Measurements from ENCODE around the gene COPE.

The COPE gene

DNA sequence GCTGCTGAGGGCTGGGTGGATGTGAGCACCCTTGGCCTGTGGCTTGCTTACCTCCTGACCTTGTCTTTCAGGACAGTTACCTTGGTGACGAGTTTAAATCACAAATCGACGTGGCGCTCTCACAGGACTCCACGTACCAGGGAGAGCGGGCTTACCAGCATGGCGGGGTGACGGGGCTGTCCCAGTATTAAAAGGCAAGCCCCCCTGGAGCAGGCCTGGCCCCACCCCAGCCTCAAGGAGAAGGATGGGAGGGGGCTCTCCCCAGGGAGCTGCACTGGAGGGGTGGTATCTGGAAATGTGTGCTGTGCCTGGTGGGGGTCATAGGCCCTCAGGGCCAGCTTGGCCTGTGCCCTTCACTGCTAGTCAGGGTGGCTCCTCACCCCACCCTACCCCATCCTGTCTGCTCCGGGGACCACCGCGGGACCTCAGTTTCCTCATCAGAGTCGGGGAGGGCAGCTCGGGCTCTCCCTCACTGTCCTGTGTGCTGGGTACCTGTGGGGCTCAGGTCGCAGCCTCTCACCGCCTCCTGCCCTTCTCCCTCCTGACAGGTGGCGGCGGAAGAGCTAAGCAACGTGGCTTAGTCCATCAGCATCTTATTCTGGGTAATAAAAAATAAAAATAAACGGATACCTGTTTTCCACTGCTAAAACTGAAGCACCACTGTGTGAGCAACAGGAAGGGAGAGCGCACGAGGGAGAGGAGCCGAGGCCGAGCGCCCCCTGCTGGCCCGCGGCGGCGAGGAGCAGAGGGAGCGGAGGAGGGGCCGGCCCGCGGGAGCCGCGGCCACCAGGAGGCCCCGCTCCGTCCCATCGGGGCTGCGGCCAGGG, 53.0 kb downstream of the COPE start:
- FAIRE-seq, result no peak

DNA sequence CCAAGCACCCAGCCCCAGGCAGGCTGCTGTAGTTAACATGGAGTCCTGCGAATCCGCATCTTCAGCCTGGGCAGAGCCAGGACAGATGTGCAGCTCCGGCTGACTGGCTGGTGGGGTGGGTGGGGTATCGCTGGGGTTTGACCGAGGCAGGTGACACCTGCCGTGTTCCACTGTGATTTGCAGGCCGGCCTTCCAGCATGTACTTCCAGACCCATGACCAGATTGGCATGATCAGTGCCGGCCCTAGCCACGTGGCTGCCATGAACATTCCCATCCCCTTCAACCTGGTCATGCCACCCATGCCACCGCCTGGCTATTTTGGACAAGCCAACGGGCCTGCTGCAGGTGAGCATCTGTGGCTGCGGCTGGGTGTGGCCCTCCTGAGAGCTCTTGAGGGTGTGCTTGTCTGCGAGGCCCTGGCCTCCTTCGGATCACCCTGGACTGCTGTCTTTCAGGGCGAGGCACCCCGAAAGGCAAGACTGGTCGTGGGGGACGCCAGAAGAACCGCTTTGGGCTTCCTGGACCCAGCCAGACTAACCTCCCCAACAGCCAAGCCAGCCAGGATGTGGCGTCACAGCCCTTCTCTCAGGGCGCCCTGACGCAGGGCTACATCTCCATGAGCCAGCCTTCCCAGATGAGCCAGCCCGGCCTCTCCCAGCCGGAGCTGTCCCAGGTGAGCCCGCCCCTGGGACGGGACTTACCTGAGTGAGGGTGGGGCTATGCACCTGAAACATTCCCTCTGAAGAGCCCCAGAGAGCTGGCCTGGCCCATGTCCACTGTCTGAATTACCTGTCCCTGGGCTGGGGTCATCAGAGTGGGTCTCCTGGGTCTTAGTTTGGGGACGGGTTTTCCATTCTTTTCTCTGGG, 53.8 kb downstream of the COPE start:
- no peak for FAIRE-seq

DNA sequence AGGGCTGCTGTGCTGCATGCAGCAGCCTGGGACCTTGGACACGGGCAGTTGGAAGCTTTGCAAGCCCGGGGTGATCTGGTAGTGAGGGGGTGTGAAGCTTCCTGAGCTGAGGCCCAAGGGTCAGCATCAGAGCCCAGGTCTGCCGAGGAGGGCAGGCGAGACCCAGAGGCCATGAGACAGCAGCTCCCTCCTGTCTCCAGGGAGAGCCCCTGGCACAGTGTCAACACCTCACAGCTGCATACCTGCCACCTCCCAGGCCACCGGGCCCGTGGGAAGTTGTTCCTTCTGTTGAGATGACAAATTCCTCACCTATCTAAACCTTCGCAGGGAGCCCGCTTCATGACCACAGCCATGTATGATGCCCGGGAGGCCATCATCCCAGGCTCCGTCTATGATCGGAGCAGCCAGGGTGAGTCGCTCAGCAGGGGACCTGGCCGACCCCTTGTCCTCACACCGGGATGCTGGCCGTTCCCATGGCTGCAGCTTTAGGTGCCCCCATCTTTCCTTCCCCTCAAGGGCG, 55.3 kb downstream of the COPE start:
- FAIRE-seq, result no peak

DNA sequence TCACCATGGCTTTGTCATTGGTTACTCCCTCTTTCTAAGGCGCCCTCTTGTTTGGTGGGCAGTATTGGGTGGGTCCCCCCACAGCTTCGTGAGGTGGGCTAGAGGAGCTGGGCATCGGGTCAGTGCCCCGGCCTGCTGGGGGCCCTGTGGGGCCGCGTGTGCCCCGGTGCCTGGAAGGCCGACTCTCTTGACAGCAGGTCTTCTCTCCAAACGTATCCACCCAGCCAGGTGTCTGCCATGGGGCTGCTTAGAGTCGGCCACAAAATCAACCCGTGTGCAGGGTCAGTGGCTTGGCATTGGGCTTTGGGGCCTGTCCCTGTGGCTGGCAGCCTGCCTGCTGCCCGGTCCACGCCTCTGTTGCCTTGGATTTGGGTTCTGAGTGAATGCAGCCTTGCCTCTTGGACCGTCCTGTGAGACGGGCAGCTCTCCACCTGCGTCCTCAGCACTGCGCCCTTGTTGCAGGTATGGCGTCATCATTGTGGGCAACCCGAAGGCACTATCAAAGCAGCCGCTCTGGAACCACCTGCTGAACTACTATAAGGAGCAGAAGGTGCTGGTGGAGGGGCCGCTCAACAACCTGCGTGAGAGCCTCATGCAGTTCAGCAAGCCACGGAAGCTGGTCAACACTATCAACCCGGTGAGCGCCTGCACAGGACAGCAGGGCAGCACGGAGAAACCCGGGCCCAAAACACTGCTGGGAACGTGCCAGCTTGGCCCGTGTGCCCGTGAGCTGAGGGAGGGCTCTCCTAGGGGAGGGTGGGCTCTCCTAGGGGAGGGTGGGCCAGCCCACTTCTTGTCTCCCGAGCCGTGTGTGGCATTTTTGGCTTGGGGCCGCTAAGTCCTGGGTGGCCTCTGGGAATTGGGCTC, 56.0 kb downstream of the COPE start:
- FAIRE-seq, result no peak

DNA sequence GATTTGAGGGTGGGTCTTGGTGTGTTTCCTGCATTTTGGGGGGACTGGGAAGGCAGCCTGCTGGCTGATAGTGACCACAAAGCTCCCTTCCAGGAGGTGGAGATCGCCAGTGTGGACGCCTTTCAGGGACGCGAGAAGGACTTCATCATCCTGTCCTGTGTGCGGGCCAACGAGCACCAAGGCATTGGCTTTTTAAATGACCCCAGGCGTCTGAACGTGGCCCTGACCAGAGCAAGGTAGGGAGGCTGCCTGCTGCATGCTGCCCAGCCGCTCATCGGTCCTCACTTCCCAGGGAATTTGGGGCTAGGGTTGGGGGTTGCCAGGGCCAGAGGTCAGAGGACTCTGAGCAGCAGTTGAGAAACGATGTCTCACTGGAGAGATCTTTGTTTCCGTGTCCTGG, 57.3 kb downstream of the COPE start:
- no peak for FAIRE-seq

DNA sequence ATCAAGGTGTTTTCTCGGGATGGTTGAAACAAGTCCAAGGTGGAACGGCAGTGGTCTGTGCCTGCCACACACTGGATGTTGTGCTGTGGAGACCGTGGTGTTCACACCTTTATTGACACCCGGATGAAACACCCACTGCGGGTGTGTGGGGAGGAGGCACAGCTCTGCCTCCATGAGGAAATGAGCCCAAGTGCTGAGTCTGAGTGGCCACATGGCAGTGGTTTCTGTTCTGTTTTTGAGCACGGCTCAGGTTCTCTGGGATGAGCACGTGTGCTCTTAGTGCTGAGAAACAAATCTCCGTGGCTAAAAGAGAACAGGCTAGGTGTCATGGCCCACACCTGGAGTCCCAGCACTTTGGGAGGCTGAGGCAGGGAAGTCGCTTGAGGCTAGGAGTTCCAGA, 58.0 kb downstream of the COPE start:
- FAIRE-seq, result no peak

DNA sequence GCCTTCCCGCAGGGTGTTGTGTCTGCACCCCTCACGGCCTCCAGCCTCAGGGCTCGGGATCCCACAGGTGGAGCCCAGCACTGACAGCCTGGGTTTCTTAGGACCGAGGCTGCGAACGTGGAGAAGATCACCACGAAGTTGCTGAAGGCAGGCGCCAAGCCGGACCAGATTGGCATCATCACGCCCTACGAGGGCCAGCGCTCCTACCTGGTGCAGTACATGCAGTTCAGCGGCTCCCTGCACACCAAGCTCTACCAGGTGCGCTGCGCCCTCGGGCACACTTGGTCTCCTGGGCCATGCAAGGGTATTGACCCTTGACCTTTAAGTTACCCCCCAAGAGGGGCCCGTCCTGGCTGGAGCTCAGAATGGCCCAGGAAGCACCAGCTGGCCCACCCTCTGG, 58.5 kb downstream of the COPE start:
- FAIRE-seq, result no peak

DNA sequence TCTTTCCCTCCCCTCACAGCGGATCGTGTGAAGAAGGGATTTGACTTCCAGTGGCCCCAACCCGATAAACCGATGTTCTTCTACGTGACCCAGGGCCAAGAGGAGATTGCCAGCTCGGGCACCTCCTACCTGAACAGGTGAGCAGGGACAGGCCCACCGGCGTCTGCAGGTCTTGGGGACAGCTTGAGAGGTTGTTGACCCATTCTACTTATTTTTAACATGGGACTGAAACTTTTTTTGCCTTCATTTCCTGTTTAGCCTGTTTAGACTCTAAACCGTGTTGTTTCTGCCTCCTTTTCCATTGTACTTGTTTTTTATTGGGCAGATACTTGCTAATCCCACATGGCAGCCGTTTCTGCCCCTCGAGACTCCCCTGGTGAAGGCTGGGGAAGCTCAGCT, 58.9 kb downstream of the COPE start:
- FAIRE-seq, result no peak

DNA sequence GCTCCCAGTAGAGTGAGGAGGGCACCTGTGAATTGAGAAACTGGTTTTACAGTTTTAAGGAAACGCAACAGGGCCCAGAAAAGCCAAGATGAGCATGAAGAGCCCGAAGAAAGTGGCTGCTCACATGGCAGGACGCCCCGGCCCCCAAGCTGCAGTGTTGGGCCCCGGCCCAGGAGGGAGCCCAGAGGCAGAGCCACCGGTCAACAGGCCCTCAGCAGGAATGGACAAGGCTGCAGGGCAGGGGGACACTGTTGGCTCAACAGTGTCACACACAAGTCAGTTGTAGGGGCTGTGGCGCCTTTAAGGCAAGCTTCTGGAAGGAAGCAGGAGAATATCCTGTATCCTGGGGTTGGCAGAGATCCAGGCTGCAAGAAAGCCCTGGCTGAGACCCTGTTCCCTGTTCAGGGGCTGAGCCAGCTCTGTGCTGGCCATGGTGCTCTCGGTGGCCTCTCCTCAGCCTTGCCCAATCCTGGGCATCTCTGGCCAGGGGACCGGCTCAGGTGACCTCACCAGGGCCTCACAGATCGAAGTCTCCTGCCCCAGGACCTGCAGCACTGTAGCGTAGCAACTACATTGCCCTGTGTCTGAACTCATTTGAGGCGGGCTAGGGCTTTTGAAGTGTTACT, 59.4 kb downstream of the COPE start:
- no peak for FAIRE-seq

DNA sequence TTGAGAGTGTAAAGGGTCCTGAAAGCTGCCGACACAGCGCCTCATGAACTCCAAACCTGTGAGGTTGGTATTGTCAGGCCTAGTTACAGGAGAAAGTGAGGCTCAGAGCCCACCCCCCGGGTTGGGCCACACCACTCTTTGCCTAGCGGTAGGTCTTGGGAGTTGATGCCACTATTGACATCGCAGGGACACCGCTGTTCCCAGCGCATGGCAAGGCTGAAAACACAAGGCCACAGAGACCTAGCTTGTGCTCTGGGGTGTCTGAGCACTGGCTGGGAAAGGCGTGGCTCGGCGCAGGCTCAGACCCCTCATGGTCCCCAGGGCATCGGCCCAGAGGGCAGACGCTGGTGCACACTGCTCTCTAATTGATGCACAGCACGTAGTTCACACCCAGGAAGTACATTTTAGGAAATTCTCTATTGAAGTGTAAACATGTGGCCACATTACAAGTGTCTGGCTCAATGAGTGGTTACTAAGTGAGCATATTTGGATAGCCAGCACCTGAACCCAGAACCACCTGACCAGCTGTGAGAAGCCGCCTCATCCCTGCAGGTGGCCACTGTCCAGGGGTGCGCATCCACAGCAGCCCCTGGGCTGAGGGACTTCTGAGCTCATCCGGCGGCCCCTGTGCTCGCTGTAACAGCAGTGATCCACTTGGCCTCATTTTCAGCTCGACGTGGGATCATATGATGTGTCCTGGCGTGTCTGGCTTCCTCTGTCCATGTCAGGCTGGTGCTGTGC, 60.1 kb downstream of the COPE start:
- no peak for FAIRE-seq

DNA sequence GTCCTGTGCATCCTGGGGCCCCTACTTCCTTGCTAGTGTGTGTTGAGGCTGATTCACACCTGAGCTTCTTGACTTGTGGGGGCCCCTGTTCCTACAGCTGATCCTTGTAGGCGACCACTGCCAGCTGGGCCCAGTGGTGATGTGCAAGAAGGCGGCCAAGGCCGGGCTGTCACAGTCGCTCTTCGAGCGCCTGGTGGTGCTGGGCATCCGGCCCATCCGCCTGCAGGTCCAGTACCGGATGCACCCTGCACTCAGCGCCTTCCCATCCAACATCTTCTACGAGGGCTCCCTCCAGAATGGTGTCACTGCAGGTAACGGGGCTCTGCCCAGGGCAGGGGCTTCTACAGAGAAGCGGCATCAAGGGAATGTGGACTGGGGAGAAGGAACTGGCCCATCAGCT, 62.0 kb downstream of the COPE start:
- no peak for FAIRE-seq

DNA sequence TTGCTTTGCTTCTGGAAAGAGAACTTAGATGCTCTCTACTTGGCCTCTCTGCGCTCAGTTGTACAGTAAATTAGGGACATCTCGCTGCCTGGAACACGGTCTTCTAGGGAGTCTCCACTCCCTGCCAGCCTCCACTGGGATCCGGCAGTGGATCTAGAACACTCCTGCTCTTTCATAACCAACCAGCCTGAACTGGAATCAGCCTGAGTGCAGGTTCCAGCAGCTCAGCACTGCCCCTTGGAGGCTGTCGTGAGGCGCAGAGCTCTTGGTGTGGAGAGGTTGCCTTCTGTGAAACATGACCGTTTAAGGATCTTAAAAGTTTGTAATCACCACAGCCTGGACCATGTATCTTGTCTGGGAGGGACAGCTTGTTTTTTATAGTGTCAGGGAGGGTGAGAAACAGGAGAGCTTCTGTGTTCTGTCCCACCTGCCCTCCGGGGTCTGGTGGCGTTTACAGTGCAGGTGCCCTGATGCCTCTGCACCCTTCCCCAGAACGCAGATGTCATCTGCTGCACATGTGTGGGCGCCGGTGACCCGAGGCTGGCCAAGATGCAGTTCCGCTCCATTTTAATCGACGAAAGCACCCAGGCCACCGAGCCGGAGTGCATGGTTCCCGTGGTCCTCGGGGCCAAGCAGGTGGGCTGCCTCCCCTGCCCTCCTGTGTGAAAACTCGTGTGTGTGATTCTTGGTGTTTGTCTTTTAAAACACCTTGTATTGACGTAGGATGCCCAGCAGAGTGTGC, 62.6 kb downstream of the COPE start:
- no peak for FAIRE-seq

DNA sequence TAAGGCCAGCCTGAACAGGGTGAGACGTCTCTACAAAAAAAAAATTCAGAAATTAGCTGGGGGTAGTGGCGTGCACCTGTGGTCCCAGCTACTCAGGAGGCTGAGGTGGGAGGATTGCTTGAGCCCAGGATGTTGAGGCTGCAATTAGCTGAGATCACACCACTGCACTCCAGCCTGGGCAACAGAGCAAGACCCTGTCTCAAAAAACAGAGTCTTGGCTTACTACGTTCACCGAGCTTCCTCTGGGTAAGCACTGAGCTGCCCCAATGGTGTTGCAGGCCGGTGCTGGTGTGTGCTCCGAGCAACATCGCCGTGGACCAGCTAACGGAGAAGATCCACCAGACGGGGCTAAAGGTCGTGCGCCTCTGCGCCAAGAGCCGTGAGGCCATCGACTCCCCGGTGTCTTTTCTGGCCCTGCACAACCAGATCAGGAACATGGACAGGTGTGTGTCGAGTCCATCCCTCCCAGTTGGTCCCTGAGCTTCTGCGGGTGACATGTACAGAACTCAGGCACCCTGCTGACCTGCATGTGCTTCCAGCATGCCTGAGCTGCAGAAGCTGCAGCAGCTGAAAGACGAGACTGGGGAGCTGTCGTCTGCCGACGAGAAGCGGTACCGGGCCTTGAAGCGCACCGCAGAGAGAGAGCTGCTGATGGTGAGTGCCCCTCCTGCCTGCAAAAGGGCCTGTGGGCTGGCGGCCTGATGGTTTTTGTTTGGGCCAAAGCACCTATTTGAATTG, 63.4 kb downstream of the COPE start:
- no peak for FAIRE-seq

DNA sequence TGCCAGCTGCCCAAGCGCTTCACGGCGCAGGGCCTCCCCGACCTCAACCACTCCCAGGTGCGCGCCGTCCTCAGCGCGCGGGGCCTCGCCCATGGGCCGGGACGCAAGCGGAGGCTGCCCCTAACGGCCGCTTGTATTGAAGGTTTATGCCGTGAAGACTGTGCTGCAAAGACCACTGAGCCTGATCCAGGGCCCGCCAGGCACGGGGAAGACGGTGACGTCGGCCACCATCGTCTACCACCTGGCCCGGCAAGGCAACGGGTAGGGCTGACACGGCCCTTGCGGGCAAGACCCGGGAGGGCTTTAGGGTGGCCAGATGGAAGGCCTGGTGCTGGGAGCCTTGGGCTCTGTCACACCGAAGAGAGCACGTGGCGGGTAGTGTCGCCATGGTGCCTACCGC, 64.2 kb downstream of the COPE start:
- no peak for FAIRE-seq

DNA sequence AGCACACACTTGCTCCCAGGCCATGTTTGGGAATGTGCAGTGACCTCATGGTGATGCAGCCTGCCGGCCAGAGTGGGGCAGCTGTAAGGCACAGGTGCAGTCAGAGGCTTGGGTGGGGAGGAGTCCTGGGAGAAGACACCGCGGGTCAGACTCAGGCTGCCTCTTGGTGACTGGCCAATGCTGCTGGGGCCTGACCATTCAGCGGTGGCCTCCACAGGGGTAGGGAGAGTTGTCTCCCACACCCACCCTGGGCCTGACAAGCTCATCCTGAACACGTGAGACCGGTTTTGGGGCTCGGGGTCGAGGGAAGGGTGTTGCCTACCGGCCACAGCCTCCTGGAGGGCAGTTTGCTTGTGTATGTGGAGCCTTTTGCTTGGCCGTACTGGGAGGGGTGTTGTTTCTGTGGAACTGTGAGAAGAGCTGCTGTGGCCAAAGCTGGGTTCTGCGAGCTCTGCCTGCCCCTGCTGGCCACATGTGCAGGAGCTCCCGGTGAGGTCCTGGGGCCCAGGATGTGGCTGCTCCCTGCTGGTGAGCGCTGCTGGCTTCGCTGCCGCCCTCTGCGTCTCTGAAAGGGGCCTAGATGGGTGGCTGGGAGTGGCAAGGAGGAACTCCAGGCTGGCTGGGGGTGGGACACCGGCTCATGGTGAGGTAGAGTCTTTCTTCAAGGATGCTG, 65.3 kb downstream of the COPE start:
- FAIRE-seq, result no peak

DNA sequence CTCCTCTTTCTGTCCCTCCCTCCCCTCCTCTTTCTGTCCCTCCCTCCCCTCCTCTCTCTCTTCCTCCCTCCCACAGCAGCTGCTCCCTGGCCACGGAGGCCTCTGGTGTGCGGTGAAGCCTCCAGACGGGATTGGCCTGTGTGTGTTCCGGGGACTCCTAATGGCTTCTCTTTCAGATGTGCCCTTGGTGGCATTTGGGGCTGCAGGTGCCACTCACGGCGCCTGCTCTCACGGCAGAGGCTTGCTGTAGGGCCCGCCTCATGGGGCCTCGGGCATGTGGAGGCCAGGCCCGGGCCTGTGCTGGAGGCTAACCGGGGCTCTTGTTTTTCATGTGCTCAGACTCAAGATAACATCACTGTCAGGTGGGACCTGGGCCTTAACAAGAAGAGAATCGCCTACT, 66.5 kb downstream of the COPE start:
- no peak for FAIRE-seq

DNA sequence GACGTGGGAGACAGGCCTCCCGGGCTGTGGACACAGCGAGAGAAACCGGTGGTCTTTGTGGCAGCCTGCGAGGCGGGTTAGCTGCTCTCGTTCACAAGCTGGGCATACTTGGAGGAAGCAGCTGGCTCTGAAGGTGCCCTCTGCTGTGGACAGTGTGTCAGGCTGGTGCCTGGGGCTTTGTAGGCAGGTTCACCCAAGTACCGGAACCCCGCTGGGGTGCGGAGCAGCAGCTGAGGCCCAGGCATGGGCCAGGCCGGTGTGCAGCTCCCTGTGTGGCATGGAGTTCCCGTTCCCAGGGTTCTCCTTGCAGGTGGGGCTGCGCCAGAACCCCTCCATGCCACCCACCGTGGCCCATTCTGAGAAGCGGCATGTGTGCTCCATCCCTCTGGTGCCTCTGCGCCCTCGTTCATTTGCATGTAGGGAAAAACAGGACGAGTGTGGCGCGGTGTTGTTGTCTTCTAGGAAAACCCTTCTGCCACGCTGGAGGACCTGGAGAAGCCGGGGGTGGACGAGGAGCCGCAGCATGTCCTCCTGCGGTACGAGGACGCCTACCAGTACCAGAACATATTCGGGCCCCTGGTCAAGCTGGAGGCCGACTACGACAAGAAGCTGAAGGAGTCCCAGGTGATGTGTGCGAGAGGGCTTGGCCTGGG, 67.4 kb downstream of the COPE start:
- FAIRE-seq, result no peak

DNA sequence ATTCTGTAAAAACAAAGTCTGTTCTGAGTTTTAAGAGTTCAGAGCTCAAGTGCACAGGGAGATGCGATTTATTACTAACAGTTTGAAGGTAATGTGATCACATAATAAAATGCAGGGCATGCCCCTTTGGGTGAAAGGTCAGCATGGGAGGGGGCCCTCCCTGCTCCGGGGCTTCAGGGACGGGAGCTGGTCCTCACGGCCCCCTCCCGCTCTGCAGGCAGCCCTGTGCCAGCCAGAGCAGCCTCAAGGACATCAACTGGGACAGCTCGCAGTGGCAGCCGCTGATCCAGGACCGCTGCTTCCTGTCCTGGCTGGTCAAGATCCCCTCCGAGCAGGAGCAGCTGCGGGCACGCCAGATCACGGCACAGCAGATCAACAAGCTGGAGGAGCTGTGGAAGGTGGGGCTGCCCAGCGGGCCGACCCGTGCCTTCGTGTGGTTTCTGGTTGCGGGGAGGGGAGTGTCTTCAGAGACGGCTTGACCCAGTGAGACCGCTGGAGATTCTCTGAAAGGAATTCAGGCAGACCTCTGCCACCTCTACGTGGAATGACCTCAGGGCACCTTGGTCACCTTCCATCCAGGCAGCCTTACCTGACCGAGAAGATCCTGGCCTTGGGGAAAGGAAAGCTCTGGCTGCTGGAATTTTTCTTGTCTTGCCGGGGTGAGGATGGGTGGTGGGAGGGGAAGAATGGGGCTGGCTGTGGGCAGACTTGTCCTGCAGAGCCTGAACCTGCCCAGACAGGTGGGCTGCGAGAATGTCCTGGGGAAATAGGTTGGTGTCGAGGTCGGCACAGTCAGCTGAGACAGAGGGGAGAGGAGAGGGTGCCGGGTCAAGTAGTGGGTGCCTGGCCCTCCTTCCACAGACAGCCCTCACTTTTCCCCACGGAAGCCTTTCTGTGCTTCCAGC, 68.5 kb downstream of the COPE start:
- FAIRE-seq, result no peak

Data from islet of Langerhans (tissue), 1 donor.